GM23338 (cell line): ENCODE results near the gene ATP10A. TPM values are rescaled to one million over a fixed set of nuclear protein-coding genes. Genes with fewer than 3 reads are reported as not detected.

Experiments used
- ATAC-seq: fragments of 200-7000 bp; cut with Tn5 transposase; 3 replicates; pipeline ENCODE4 v1.9.1; 2020
- DNase-seq: peaks from one replicate; pipeline ENCODE4 v3.0.0-alpha.2; 2015; ENCODE audit warnings: low spot score
- H2AFZ ChIP-seq: fragments of 200-600 bp; sonication (generic); 2 replicates; pipeline ENCODE4 v1.8.0; 2016; ENCODE audit warnings: antibody characterized with exemption, mild to moderate bottlenecking, moderate library complexity
- H3F3A ChIP-seq: fragments of 200-600 bp; sonication (generic); replicated peaks from 2 replicates; pipeline ENCODE4 v1.8.0; 2017; ENCODE audit warnings: antibody characterized with exemption, mixed run types, low read depth
- H3K27ac ChIP-seq: fragments of 200-600 bp; sonication (generic); 2 replicates; pipeline ENCODE4 v1.6.1; 2016; ENCODE audit warnings: low read depth
- H3K27me3 ChIP-seq: fragments of 200-600 bp; sonication (generic); 2 replicates; pipeline ENCODE4 v1.8.0; 2016; ENCODE audit warnings: mild to moderate bottlenecking, mixed run types, moderate library complexity; ENCODE audit not compliant: insufficient read depth
- H3K36me3 ChIP-seq: fragments of 200-600 bp; sonication (generic); 2 replicates; pipeline ENCODE4 v1.8.0; 2016; ENCODE audit warnings: mild to moderate bottlenecking; ENCODE audit not compliant: insufficient read depth
- H3K4me1 ChIP-seq: fragments of 200-600 bp; sonication (generic); 2 replicates; pipeline ENCODE4 v1.8.0; 2016; ENCODE audit warnings: mild to moderate bottlenecking, moderate library complexity; ENCODE audit not compliant: insufficient read depth
- H3K4me2 ChIP-seq: fragments of 200-600 bp; sonication (generic); 2 replicates; pipeline ENCODE4 v1.7.1; 2017; ENCODE audit warnings: mixed run types
- H3K4me3 ChIP-seq: fragments of 200-600 bp; sonication (generic); 2 replicates; pipeline ENCODE4 v1.6.1; 2016; ENCODE audit warnings: mixed run types
- H3K79me2 ChIP-seq: fragments of 200-600 bp; sonication (generic); replicated peaks from 2 replicates; pipeline ENCODE4 v1.8.0; 2017; ENCODE audit warnings: mild to moderate bottlenecking; ENCODE audit not compliant: insufficient read depth
- H3K9me2 ChIP-seq: fragments of 200-600 bp; sonication (generic); 2 replicates; pipeline ENCODE4 v1.8.0; 2017; ENCODE audit not compliant: insufficient read depth
- H4K20me1 ChIP-seq: fragments of 200-600 bp; sonication (generic); replicated peaks from 2 replicates; pipeline ENCODE4 v1.8.0; 2017; ENCODE audit warnings: mild to moderate bottlenecking; ENCODE audit not compliant: insufficient read depth
- H3K27ac Mint-ChIP-seq: 2 replicates; pipeline ENCODE4 v1.8.0; 2020; ENCODE audit warnings: inconsistent platforms, mild to moderate bottlenecking, moderate library complexity, mixed read lengths
- H3K27me3 Mint-ChIP-seq: 3 replicates; pipeline ENCODE4 v1.8.0; 2022; ENCODE audit warnings: low read depth, mild to moderate bottlenecking, moderate library complexity, mixed read lengths, inconsistent platforms; ENCODE audit not compliant: insufficient read depth, poor library complexity
- H3K36me3 Mint-ChIP-seq: 3 replicates; pipeline ENCODE4 v1.8.0; 2021; ENCODE audit warnings: low read depth, mild to moderate bottlenecking, inconsistent platforms, moderate library complexity, mixed read lengths
- H3K4me1 Mint-ChIP-seq: 3 replicates; pipeline ENCODE4 v1.8.0; 2020; ENCODE audit warnings: mild to moderate bottlenecking, inconsistent platforms, mixed read lengths
- H3K4me3 Mint-ChIP-seq: 3 replicates; pipeline ENCODE4 v1.8.0; 2021; ENCODE audit warnings: moderate library complexity, mild to moderate bottlenecking, inconsistent platforms, mixed read lengths
- H3K9me3 Mint-ChIP-seq: 3 replicates; pipeline ENCODE4 v1.8.0; 2020; ENCODE audit warnings: moderate library complexity, mild to moderate bottlenecking, inconsistent platforms, mixed read lengths
- CREB1 ChIP-seq: fragments of 250-450 bp; sonication (Bioruptor Pico); IDR thresholded peaks from 2 replicates; pipeline ENCODE4 v1.5.0; 2020; ENCODE audit warnings: low read depth, mild to moderate bottlenecking, moderate library complexity
- ETS1 ChIP-seq: IDR thresholded peaks from 2 replicates; pipeline ENCODE4 v1.6.1; 2016; ENCODE audit warnings: antibody characterized with exemption
- EZH2 ChIP-seq: fragments of 200-600 bp; sonication (generic); IDR thresholded peaks from one replicate; pipeline ENCODE4 v1.8.0; 2017; ENCODE audit warnings: antibody characterized with exemption, mild to moderate bottlenecking, low read depth; ENCODE audit not compliant: unreplicated experiment
- NANOG ChIP-seq: IDR thresholded peaks from 2 replicates; pipeline ENCODE4 v1.6.1; 2016; ENCODE audit warnings: antibody characterized with exemption, borderline replicate concordance
- POLR2AphosphoS5 ChIP-seq: IDR thresholded peaks from 2 replicates; pipeline ENCODE4 v1.6.1; 2016; ENCODE audit warnings: antibody characterized with exemption, low read depth
- REST ChIP-seq: IDR thresholded peaks from one replicate; pipeline ENCODE4 v1.6.1; 2018; ENCODE audit warnings: antibody characterized with exemption; ENCODE audit not compliant: unreplicated experiment
- STAT1 ChIP-seq: IDR thresholded peaks from one replicate; pipeline ENCODE4 v1.6.1; 2016; ENCODE audit warnings: antibody characterized with exemption; ENCODE audit not compliant: unreplicated experiment
- ZNF114 ChIP-seq: fragments of 250-450 bp; sonication (Bioruptor Pico); IDR thresholded peaks from 2 replicates; pipeline ENCODE4 v1.5.0; 2020; ENCODE audit warnings: mild to moderate bottlenecking, moderate library complexity
- ZNF331 ChIP-seq: fragments of 250-450 bp; sonication (Bioruptor Pico); IDR thresholded peaks from 2 replicates; pipeline ENCODE4 v1.5.0; 2020; ENCODE audit warnings: low read depth, mild to moderate bottlenecking, moderate library complexity
- ZNF462 ChIP-seq: fragments of 250-450 bp; sonication (Bioruptor Pico); IDR thresholded peaks from 2 replicates; pipeline ENCODE4 v1.5.0; 2020; ENCODE audit warnings: mild to moderate bottlenecking, moderate library complexity
- polyA plus RNA-seq: library from polyadenylated mRNA; unstranded; fragments of >200 nt; fragmentation: Nextera tagmentation; extraction: Ambion mirVana; gene quantifications from 2 replicates; pipeline ENCODE4 v1.2.1, GENCODE V29; 2016
- total RNA-seq: library from RNA; depleted of rRNA; stranded (reverse); fragments of >200 nt; shearing (Covaris generic); gene quantifications from 2 replicates; pipeline ENCODE4 v1.2.3, GENCODE V29; 2014

ATP10A gene
- total and polyA plus RNA-seq, 2 experiments from 2014 or later = 0.36 to 5.6 TPM

- TF ChIP-seq REST (no peak), ETS1 (no peak)
Measured at GRCh38 chr15:25712961-25713355, 150.2 kb downstream of the ATP10A start (continued).

- Histone ChIP-seq H3K4me1 (no peaks in the 10 kb centered on the region), H3K4me2 (no peak overlapping the region), H3K9me2 (no peaks in the 10 kb centered on the region), H3K79me2 (no peaks in the 10 kb centered on the region), H3K36me3 (no peaks in the 10 kb centered on the region), H4K20me1 (no peaks in the 10 kb centered on the region), H3F3A (no peaks in the 10 kb centered on the region), H2AFZ (no peak overlapping the region), H3K27me3 (no peaks in the 10 kb centered on the region), H3K4me3 (no peak overlapping the region), H3K27ac (no peak overlapping the region)
- Mint-ChIP-seq H3K4me3 (no peak overlapping the region), H3K27me3 (peaks cover 9% of the 10 kb centered on the region), H3K4me1 (0 out of 3 replicates have a peak, but pooled peaks cover 4% of the 10 kb centered on the region), H3K9me3 (no peaks in the 10 kb centered on the region), H3K36me3 (no peaks in the 10 kb centered on the region), H3K27ac (no peak overlapping the region)
- TF ChIP-seq STAT1 (no peak), NANOG (no peak), ZNF462 (CRISPR knock-in tag) (no peak), ZNF114 (CRISPR knock-in tag) (no peak), CREB1 (no peak), REST (no peak), POLR2AphosphoS5 (no peak), ZNF331 (no peak), EZH2 (no peak)
- DNase-seq = no peak
- ATAC-seq = no peak
Measured at GRCh38 chr15:25712192-25712960, 150.8 kb downstream of the ATP10A start.
